GM21717 (cell line): ENCODE results near the gene SLCO2B1.
"Not testable (repeated sequence)": the region's sequence is repeated elsewhere in the genome, so short reads cannot be mapped to it uniquely, and the experiment has no call there.

Experiments
- ATAC-seq: cut with Tn5 transposase; IDR thresholded peaks from one replicate; pipeline ENCODE4 v1.9.1; 2021; ENCODE audit warnings: mild to moderate bottlenecking, moderate library complexity; ENCODE audit not compliant: unreplicated experiment

The SLCO2B1 gene, protein sequence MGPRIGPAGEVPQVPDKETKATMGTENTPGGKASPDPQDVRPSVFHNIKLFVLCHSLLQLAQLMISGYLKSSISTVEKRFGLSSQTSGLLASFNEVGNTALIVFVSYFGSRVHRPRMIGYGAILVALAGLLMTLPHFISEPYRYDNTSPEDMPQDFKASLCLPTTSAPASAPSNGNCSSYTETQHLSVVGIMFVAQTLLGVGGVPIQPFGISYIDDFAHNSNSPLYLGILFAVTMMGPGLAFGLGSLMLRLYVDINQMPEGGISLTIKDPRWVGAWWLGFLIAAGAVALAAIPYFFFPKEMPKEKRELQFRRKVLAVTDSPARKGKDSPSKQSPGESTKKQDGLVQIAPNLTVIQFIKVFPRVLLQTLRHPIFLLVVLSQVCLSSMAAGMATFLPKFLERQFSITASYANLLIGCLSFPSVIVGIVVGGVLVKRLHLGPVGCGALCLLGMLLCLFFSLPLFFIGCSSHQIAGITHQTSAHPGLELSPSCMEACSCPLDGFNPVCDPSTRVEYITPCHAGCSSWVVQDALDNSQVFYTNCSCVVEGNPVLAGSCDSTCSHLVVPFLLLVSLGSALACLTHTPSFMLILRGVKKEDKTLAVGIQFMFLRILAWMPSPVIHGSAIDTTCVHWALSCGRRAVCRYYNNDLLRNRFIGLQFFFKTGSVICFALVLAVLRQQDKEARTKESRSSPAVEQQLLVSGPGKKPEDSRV

DNA sequence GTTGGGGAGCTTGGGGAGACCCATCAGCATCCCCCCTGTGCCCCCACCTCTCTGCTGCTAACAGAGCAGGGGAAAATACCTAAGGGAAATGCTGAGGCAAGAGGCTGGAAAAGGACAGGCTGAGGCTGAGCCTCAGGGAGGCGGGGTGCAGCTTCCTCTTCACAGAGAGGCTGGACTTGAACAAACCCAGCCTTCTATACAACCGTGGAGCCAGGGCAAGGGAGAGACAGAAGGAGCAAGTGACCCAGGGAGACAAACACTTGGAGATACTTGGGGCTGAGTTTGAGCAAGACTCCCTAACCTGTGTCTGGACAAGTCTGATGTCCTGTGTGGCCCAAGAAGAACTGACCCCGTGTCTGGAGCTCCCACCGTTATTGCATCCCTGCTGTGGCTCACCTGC, at the start of gene SLCO2B1:
TSS of gene SLCO2B1 (plus strand) at position 229 of the 400 bp plus-strand sequence. CDS start 275 bp downstream, outside the sequence.
- ATAC-seq = no peak

DNA sequence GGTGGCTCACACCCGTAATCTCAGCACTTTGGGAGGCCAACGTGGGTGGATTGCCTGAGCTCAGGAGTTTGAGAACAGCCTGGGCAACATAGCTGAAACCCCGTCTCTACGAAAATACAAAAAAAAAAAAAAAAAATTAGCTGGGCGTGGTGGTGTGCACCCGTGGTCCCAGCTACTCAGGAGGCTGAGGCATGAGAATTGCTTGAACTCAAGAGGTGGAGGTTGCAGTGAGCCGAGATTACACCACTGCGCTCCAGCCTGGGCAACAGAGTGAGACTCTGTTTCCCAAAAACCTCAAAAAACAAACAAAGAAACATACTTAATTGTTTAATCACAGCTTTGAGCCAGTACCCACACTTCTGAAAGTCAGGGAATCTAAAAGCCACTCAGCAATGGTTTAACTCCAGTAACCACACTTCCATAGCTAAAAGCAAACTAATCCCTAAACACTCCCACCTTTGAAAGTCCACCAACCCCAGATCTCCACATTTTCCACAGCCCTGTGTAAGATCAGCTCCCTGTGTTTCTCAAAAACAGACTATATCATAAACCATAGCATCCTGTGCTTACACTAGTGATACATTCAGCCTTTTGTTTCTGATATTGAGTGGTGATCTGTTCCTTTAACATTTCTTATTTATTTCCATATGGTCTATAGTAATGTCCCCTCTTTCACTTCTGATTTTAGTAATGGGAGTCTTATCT, 49.3 kb upstream of the SLCO2B1 start:
- ATAC-seq = no peak

DNA sequence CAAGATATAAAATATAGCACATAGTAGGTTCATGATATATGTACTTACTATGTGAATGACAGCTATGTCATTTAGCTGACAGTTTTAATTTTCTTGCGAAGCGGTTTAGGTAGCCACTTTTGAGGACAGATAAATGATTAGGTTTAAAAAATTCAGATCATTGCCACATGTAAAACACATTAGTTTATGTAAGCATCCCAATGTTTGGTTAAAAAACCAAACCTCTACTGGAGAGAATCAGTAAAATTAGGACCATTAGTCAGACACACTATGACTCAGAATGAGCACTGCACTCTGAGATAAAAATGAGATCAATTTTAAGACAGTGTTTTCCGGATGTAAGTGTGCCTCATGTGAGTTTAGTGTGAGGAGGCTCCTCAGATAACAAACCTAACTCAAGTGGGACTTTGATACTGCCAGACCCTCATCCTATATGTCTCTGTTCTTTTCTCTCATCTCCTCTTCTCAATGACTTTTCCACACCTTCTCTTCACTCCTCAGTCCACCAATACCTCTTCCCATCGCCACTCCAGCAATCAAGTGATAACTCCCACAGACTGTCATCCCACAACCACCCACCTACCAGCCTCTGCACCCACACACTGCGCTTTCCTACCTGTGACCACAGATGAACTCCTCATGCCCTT, 47.4 kb upstream of the SLCO2B1 start:
- no peak for ATAC-seq

DNA sequence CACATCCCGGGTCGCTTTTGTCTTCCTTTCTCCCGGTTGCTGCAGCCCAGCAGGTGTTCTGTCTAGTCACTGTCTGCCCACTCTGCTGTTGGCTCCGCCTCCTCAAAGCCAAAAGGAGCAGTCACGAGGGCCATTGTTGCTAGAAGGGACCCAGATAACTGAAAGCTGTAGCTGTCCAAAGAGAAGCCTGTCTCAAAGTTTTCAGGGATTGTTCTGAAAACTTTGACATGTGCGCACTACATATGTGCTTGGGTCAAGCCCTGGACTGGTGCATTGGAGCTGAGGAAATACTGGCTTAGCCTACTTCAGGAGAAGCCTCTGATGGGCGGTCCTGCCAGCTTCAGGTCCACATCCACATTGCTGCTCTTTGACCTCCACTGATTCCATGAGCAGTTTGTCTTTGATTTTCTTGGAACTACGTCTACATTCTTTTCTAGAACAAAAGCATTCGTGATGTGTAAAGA, 45.4 kb upstream of the SLCO2B1 start:
- no peak for ATAC-seq

DNA sequence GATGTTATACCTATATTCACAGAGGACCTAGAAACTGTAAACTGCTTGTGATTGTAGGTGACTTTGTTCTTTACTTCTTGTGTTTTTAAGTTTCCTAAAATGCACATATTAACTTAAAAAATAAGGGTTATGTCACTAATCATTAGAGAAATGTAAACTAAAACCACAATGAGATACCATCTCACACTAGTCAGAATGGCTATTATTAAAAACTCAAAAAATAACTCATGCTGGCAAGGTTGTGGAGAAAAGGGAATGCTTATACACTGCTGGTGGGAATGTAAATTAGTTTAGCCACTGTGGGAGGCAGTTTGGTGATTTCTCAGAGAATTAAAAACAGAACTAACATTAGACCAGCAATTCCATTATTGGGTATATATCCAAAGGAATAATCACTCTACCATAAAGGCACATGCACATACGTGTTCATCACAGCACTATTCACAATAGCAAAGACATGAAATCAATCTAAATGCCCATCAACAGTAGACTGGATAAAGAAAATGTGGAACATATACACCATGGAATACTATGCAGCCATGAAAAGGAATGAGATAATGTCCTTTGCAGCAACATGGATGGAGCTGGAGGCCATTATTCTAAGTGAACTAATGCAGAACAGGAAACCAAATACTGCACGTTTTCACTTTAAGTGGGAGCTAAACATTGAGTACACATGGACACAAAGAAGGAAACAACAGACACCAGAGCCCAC, 44.8 kb upstream of the SLCO2B1 start:
- not testable (repeated sequence) for ATAC-seq

DNA sequence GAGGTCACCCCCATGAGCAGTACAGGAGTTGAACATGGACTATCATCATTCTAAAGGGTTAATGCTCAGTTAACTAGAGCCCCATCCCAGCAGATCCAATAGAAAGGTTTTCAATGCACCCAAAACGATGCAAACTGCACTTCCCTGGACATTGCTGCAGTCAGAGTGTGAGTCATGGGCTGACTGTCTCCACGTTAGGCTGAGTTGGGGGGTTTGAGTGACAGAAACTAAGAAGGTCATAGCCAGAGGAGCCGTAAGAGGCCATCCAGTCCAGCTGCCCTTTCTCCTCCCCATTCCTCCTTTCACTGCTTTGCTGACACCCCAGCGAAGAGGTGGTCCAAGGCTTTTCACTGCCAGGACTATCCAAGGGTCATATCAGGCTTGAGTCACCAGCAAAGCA, 43.7 kb upstream of the SLCO2B1 start:
- no peak for ATAC-seq

DNA sequence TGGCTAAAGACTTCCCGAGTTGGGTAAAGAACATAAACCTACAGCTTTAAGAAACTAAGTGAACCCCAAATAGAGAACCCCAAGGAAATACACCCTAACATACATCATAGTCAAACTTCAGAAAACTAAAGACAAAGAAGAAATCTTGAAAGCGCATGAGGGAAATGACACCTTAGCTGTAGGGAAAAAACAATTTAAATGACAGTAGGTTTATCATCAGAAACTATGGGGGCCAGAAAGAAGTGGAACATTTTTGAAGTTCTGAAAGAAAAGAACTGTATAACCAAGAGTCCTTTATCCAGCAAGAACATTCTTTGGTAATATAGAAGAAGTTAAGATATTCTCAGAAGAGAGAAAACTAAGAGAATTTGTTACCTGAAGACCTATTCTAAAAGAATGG, 38.7 kb upstream of the SLCO2B1 start:
- ATAC-seq = no peak

DNA sequence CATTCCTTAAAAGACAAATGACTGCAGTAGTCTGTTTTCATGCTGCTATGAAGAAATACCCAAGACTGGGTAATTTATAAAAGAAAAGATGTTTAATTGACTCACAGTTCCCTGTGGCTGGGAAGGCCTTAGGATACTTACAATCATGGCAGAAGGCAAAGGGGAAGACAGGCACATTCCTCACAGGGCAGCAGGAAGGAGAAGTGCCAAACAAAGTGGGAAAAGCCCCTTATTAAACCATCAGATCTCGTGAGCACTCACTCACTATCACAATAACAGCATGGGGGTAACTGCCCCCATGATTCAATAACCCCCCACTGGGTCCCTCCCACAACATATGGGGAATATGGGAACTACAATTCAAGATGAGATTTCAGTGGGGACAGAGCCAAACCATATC, 37.9 kb upstream of the SLCO2B1 start:
- no peak for ATAC-seq

DNA sequence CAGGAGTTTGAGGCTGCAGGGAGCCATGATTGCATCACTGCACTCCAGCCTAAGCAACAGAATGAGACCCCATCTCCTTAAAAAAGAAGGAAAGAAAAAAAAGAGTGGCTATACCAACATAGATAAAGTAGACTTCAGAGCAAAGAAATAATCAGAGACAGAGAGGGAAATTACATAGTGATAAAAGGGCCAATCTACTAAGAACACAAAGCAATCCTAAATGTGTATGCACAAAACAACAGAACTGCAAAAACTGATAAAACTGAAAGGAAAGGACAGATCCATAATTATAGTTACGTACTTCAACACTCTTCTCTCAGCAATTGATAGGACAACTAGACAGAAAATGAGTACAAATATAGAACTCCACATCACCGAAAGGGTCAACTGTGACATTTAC, 36.4 kb upstream of the SLCO2B1 start:
- ATAC-seq = no peak

DNA sequence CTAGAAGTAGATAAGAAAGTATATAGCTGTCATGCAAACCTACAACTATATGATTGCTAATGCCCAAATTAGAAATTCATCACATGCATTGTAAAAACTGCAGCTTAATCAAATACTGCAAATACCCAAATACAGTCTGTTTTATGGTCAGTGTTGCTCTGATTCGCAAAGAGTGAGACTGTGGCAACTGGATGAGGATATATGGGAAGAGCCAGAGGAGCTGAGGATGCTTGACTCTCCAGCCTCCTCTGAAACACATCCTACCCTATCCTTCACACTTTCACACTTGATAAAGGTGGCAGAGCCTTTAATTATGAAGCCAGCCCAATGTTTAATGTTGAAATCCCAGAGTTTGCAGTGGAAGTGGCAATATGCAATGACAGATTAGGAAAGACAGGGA, 32.3 kb upstream of the SLCO2B1 start:
- no peak for ATAC-seq

DNA sequence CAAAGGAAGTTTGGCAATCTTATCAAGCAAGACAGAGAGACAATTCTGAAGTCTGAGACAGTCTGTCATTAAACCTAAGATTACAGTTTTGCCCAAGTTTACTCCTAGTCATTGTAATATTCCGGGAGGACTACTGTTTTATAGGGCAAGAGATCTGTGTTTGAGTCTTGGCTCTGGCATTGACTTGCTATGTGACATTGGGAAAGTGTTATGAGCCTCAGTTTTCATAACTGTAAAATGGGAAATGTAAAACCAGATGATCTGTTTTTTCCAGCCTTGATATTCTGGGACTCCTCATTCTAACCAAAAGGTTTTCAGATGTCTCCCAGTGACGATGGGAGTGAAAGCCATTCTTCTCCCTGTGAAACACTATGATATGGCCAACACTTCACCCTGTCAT, 24.3 kb upstream of the SLCO2B1 start:
- ATAC-seq = no peak

DNA sequence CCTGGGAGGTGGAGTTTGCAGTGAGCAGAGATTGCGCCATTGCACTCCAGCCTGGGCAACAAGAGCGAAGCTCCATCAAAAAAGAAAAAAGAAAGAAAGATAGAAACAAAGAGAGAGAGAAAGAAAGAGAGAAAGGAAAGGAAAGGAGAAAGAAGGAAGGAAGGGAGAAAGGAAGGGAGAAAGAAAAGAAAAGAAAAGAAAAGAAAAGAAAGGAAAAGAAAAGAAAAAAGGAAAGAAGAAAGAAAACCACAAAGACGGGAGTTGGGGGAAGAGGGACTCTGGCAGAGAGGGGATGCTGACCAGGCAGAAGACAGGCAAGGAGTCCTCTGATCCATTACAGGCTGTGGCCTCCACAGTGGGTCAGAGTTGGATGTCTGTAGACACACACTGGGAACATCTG, 18.8 kb upstream of the SLCO2B1 start:
- no peak for ATAC-seq

DNA sequence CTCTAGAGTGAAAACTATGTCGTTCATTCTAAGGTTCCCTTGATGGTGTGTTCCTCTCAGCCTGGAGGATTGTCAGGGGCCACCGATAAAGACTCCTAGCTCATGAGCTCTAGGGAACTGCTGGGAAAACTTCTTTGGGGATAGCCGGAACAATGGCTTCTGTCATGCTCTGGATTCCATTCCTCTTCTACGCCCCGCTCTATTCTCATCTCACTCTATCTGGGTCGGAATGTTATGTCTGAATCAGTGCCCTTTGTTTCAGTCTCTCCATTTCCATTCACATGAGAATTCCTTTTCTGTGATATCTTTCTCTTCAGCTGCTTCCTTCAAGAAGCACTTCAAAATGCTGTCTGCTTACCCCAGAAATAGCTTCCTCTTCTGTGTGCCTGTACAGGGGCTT, 16.9 kb upstream of the SLCO2B1 start:
- no peak for ATAC-seq

DNA sequence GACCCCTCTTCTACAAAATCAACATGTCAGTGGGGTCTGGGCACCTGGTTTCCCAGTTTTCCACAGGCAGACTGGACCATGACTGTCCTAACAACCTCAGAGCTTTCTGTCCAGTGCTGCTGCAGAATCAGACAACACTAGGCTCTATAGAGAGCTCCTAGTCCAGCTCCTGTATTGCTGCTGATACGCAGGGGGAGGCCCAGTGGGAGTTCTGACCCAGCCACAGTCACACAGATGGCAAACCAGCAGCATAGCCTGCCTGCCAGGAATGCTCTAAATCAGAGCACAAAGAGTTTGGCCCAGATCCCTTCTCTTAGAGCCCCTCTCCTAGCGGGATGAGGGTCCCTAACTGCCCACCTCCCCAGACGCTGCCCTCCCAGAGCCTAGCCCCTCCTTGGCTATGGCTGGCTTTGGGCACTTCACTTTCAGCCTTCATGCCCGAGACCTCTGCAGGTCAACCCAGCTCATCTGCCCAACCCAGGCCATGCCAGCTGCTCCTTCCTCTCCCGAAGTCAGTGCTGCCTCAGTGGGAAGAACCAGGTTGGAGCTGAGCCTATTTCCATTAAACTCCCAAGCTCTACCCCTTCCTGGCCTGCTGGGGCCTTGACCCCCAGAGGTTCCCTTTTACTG, 15.8 kb upstream of the SLCO2B1 start:
- ATAC-seq = no peak

DNA sequence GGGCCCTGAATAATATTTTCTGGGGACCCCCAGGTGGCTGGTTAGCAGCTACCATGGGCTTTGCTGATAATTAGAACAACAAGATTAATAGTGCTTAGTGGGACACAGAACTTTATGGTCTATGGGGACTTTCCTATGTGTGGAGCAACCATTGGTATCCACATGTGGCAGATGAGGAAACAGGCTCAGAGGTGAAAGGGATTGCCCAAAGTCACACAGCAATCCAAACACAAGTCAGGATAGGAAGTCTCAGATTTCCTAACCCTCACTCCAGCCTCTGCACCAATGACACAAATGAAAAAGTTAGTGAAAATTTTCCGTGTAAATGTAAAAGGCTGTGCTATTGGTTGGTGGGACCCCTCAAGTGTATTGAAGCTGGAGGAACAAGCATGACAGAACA, 15.3 kb upstream of the SLCO2B1 start:
- no peak for ATAC-seq

DNA sequence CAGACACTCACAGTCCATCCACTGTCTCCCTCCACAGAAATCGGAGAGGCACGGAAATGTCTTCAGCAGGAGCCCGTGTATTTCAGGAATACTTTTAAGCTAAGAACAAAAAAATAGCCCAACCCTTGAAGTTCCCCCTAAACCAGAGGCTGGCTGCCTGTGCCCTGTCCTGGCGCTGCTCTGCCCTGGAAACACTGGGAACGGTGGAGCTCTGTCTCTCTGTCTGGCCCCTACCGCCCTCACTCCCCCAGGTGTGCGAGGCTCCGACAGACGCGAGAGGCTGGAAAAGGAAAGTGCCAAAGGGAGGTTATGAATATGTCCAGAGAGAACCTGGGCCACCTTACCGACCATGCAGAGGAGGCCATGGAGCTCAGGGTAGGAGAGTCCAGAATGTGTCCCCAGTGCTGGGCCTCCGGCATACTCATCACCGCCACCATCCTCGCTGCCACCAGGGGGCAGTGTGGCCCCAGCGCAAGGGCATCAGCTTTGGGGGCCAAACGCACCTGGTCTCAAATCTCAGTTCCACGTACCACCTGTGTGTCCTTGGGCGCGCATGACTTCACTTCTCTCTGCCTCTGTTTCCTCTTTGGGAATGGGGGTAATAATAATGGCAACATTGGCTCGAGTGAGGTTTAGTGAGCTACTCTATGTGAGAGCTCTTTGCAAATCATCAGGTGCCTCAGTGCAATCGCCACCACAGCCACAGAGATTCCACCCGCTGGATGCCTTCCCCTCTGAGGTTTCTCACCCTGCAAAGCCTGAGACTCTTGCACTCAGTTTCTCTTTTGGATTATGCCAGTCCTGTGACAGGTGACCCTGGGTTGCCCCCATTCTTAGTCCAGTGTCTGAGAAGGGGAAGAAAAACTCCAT, 10.4 kb upstream of the SLCO2B1 start:
- ATAC-seq = no peak

DNA sequence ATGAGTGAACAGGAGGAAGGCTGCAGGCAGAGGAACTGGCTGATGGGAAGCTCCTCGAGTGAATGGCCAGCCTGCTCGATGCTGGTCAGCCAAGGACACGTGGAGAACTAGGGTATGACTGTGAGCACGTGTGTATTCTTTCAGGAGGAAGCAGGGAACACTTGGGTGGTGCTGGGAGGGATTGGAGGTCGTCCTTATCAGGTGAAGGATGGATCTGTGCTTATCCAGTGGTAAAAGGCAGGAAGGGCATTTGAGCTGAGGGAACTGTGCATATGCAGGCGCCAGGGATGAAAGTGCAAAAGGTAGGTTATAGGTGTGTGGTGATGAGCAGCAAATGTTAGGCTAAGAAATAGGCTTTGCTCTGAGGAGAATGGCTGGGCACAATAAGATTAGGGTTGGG, 9.7 kb upstream of the SLCO2B1 start:
- ATAC-seq = no peak

DNA sequence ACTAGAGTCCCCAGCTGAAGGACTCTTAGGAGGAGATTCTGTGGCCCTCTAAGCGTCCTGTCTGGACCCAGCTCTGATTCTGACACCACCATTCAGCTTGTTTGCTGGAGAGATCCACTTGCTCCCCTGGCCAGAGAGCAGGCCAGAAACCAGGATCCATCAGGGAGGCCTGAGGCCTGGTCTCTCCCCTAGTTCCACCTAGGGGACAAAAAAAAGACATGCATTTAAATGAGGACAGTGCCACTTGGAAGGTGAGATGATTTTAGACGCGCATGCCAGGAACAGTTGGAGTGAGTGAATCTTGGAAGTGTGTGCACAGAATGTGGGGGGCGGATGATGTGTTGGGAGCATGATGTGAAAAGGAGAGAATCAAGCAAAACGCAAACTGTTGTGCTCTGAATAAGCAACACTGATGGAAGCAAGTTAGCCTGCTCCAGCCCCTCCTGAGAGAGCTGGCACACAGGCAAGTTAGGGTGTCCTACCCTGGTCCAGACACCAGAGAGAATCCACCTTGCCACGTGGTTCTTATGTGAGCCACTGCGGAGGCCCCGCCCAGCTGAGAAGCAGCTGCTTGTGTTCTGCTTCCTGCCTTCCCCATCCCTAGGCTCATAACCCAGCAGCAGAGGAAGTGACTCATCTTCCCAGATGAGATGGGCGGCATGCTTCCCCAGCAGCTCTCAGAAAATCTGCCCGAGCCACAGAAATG, 8.0 kb upstream of the SLCO2B1 start:
- peak; percentile 78 for ATAC-seq

DNA sequence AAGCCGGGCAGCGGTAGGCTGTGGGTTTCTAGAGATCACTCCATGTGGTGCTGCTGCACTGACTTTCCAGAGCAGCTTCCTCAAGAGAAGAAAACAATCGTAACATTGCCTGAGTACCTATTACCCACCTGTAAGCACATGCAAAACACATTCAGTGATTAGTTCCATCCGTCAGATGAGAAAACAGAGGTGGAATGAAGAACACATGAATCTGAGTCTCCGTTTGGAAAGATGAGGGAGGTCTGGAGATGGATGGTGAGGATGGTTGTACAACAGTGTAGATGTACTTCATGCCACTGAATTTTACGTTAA, 7.5 kb upstream of the SLCO2B1 start:
- no peak for ATAC-seq
